HEK293 (cell line): Measurements from ENCODE around the gene PHETA1.

Source experiments
- CTCF ChIA-PET: fragments of 350-600 bp; formaldehyde crosslinking; extraction: SDS; loops from one replicate; lab custom pipeline; 2021; ENCODE audit warnings: antibody characterized with exemption; lab: Yijun Ruan, JAX
- POLR2A ChIA-PET: fragments of 300-600 bp; formaldehyde crosslinking; extraction: SDS; loops from one replicate; lab custom pipeline; 2020; ENCODE audit warnings: antibody characterized with exemption, inconsistent platforms; lab: Yijun Ruan, JAX
- H3K27ac ChIP-seq: fragments of 200-500 bp; sonication (Bioruptor generic); 2 replicates; pipeline ENCODE4 v1.5.1; 2014; ENCODE audit warnings: low read depth, low read length, control low read depth, inconsistent platforms; ENCODE audit errors: extremely low read depth
- H3K36me3 ChIP-seq, 2 experiments: fragments of 200-500 bp in 1 of 2; sonication (Bioruptor generic) in 1 of 2; 1 replicate in 1 of 2; 2 replicates in 1 of 2; pipeline ENCODE4 v1.5.1; 2014 to 2017; ENCODE audit warnings: inconsistent platforms in 2 of 2, low read length in 2 of 2; ENCODE audit not compliant: control insufficient read depth in 2 of 2, insufficient read depth in 1 of 2
- H3K4me1 ChIP-seq: fragments of 200-500 bp; sonication (Bioruptor generic); 2 replicates; pipeline ENCODE4 v1.5.1; 2014; ENCODE audit warnings: mild to moderate bottlenecking, low read length, inconsistent platforms; ENCODE audit not compliant: control insufficient read depth, insufficient read depth
- H3K4me3 ChIP-seq: 2 replicates; pipeline ENCODE4 v1.5.1; 2011; ENCODE audit warnings: low read depth, mild to moderate bottlenecking, control low read depth, low read length, moderate library complexity
- H3K9me3 ChIP-seq: fragments of 200-500 bp; sonication (Bioruptor generic); 2 replicates; pipeline ENCODE4 v1.5.1; 2014; ENCODE audit warnings: low read depth, low read length, inconsistent platforms; ENCODE audit not compliant: control insufficient read depth, insufficient read depth
- BCL11A ChIP-seq: fragments of 450-650 bp; formaldehyde crosslinking; IDR thresholded peaks from 2 replicates; pipeline ENCODE4 v1.5.1; 2016; ENCODE audit warnings: low read depth, missing biosample characterization, missing genetic modification characterization
- ELK4 ChIP-seq: IDR thresholded peaks from 2 replicates; pipeline ENCODE4 v1.6.1; 2011; ENCODE audit warnings: mild to moderate bottlenecking, low read depth, low read length, borderline replicate concordance
- FEZF1 ChIP-seq: fragments of 450-650 bp; formaldehyde crosslinking; IDR thresholded peaks from 2 replicates; pipeline ENCODE4 v1.5.1; 2016; ENCODE audit warnings: missing biosample characterization, missing genetic modification characterization
- KLF16 ChIP-seq: fragments of 450-650 bp; formaldehyde crosslinking; IDR thresholded peaks from 2 replicates; pipeline ENCODE4 v1.5.1; 2017; ENCODE audit warnings: missing biosample characterization, missing genetic modification characterization
- KLF9 ChIP-seq: fragments of 450-650 bp; formaldehyde crosslinking; IDR thresholded peaks from 2 replicates; pipeline ENCODE4 v1.5.1; 2016; ENCODE audit warnings: missing biosample characterization, missing genetic modification characterization, low read depth
- MYNN ChIP-seq: fragments of 450-650 bp; formaldehyde crosslinking; IDR thresholded peaks from 2 replicates; pipeline ENCODE4 v1.5.1; 2016; ENCODE audit warnings: missing biosample characterization, missing genetic modification characterization, borderline replicate concordance
- MZF1 ChIP-seq: fragments of 450-650 bp; formaldehyde crosslinking; IDR thresholded peaks from 2 replicates; pipeline ENCODE4 v1.5.1; 2017; ENCODE audit warnings: missing biosample characterization, missing genetic modification characterization, borderline replicate concordance
- SP7 ChIP-seq: fragments of 450-650 bp; formaldehyde crosslinking; IDR thresholded peaks from 2 replicates; pipeline ENCODE4 v1.5.1; 2016; ENCODE audit warnings: missing biosample characterization, missing genetic modification characterization
- TCF7L2 ChIP-seq: IDR thresholded peaks from 2 replicates; pipeline ENCODE4 v1.6.1; 2011; ENCODE audit warnings: low read depth, mild to moderate bottlenecking, inconsistent platforms, low read length, moderate library complexity, borderline replicate concordance
- YY1 ChIP-seq: fragments of 450-650 bp; formaldehyde crosslinking; IDR thresholded peaks from 2 replicates; pipeline ENCODE4 v1.5.1; 2018; ENCODE audit warnings: missing biosample characterization, missing genetic modification characterization
- ZBTB1 ChIP-seq: fragments of 450-650 bp; formaldehyde crosslinking; IDR thresholded peaks from 2 replicates; pipeline ENCODE4 v1.5.1; 2016; ENCODE audit warnings: missing biosample characterization, missing genetic modification characterization
- ZNF132 ChIP-seq: fragments of 450-650 bp; formaldehyde crosslinking; IDR thresholded peaks from 2 replicates; pipeline ENCODE4 v1.5.1; 2017; ENCODE audit warnings: missing biosample characterization, missing genetic modification characterization, borderline replicate concordance
- ZNF140 ChIP-seq: fragments of 450-650 bp; formaldehyde crosslinking; IDR thresholded peaks from 2 replicates; pipeline ENCODE4 v1.5.1; 2016; ENCODE audit warnings: missing biosample characterization, missing genetic modification characterization
- ZNF174 ChIP-seq: fragments of 450-650 bp; formaldehyde crosslinking; IDR thresholded peaks from 2 replicates; pipeline ENCODE4 v1.5.0; 2017; ENCODE audit warnings: missing biosample characterization, mild to moderate bottlenecking, missing genetic modification characterization
- ZNF214 ChIP-seq: fragments of 450-650 bp; formaldehyde crosslinking; IDR thresholded peaks from 2 replicates; pipeline ENCODE4 v1.5.1; 2017; ENCODE audit warnings: missing biosample characterization, mild to moderate bottlenecking, missing genetic modification characterization, borderline replicate concordance
- ZNF398 ChIP-seq: fragments of 450-650 bp; formaldehyde crosslinking; IDR thresholded peaks from 2 replicates; pipeline ENCODE4 v1.5.1; 2017; ENCODE audit warnings: missing biosample characterization, missing genetic modification characterization
- ZNF449 ChIP-seq: fragments of 450-650 bp; formaldehyde crosslinking; IDR thresholded peaks from 2 replicates; pipeline ENCODE4 v1.5.1; 2017; ENCODE audit warnings: missing biosample characterization, mild to moderate bottlenecking, missing genetic modification characterization, moderate library complexity
- ZNF585B ChIP-seq: fragments of 450-650 bp; formaldehyde crosslinking; IDR thresholded peaks from 2 replicates; pipeline ENCODE4 v1.5.1; 2016; ENCODE audit warnings: missing biosample characterization, missing genetic modification characterization
- ZSCAN16 ChIP-seq: fragments of 450-650 bp; formaldehyde crosslinking; IDR thresholded peaks from 2 replicates; pipeline ENCODE4 v1.5.1; 2016; ENCODE audit warnings: missing biosample characterization, missing genetic modification characterization
- ZSCAN30 ChIP-seq: fragments of 450-650 bp; IDR thresholded peaks from 2 replicates; pipeline ENCODE4 v1.5.1; 2018; ENCODE audit warnings: missing biosample characterization, mild to moderate bottlenecking, missing genetic modification characterization, moderate library complexity
- ZXDB ChIP-seq: fragments of 450-650 bp; formaldehyde crosslinking; IDR thresholded peaks from 2 replicates; pipeline ENCODE4 v1.5.1; 2016; ENCODE audit warnings: missing biosample characterization, missing genetic modification characterization
- TF ChIP-seq, protein P1 (sequence below): fragments of 450-650 bp; IDR thresholded peaks from 2 replicates; pipeline ENCODE4 v1.5.1; 2018; ENCODE audit warnings: missing biosample characterization, mild to moderate bottlenecking, missing genetic modification characterization
- TF ChIP-seq, protein P2 (sequence below): fragments of 450-650 bp; formaldehyde crosslinking; IDR thresholded peaks from 2 replicates; pipeline ENCODE4 v1.5.0; 2017; ENCODE audit warnings: missing biosample characterization, missing genetic modification characterization, borderline replicate concordance
- TF ChIP-seq, protein P3 (sequence below): fragments of 450-650 bp; formaldehyde crosslinking; IDR thresholded peaks from 2 replicates; pipeline ENCODE4 v1.5.1; 2016; ENCODE audit warnings: missing biosample characterization, missing genetic modification characterization

Gene PHETA1

DNA sequence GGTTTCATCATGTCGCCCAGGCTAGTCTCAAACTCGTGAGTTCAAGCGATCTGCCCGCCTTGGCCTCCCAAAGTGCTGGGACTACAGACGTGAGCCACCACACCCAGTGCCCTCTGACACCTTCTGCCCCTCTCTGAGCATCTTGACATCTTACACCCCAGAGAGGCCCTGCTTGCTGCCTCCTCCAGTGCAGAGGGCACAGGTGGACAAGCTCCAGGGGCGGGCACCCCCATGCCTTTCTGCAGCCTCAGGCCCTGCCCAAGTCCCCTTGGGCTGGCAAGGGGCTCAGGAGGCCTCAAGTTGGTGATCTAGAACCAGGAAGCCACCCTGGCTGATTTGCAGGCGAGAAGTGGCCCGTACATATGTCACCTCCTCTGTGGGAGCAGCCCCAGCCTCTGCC lies 25.6 kb upstream of the PHETA1 start:
- no peak overlapping the region for H3K4me3 ChIP-seq
- H3K9me3 ChIP-seq: no peaks in the 10 kb centered on the region
- POLR2A ChIA-PET: no interaction called here
- TF ChIP-seq ZXDB (tag by site-specific recombination) (no peak), ZNF449 (tag by site-specific recombination) (no peak), TCF7L2 (no peak), MZF1 (tag by site-specific recombination) (no peak), KLF16 (no peak), YY1 (no peak), KLF9 (no peak), MYNN (tag by site-specific recombination) (no peak), BCL11A (tag by site-specific recombination) (no peak), ZNF585B (tag by site-specific recombination) (no peak), ZBTB1 (tag by site-specific recombination) (no peak), ZSCAN16 (no peak), ZNF140 (tag by site-specific recombination) (no peak), ZNF174 (tag by site-specific recombination) (no peak)
- TF ChIP-seq, protein P1, sequence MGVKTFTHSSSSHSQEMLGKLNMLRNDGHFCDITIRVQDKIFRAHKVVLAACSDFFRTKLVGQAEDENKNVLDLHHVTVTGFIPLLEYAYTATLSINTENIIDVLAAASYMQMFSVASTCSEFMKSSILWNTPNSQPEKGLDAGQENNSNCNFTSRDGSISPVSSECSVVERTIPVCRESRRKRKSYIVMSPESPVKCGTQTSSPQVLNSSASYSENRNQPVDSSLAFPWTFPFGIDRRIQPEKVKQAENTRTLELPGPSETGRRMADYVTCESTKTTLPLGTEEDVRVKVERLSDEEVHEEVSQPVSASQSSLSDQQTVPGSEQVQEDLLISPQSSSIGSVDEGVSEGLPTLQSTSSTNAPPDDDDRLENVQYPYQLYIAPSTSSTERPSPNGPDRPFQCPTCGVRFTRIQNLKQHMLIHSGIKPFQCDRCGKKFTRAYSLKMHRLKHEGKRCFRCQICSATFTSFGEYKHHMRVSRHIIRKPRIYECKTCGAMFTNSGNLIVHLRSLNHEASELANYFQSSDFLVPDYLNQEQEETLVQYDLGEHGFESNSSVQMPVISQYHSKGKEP (tag by site-specific recombination): no peak
- TF ChIP-seq, protein P2, sequence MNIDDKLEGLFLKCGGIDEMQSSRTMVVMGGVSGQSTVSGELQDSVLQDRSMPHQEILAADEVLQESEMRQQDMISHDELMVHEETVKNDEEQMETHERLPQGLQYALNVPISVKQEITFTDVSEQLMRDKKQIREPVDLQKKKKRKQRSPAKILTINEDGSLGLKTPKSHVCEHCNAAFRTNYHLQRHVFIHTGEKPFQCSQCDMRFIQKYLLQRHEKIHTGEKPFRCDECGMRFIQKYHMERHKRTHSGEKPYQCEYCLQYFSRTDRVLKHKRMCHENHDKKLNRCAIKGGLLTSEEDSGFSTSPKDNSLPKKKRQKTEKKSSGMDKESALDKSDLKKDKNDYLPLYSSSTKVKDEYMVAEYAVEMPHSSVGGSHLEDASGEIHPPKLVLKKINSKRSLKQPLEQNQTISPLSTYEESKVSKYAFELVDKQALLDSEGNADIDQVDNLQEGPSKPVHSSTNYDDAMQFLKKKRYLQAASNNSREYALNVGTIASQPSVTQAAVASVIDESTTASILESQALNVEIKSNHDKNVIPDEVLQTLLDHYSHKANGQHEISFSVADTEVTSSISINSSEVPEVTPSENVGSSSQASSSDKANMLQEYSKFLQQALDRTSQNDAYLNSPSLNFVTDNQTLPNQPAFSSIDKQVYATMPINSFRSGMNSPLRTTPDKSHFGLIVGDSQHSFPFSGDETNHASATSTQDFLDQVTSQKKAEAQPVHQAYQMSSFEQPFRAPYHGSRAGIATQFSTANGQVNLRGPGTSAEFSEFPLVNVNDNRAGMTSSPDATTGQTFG: no peak
- TF ChIP-seq, all 188 proteins: peak for 0
- H3K4me1 ChIP-seq: no peaks in the 10 kb centered on the region
- no peaks in the 10 kb centered on the region for H3K36me3 ChIP-seq
- no peak overlapping the region for H3K27ac ChIP-seq
- CTCF ChIA-PET: interaction anchor here (3.0 kb wide), 1 partner anchor 279 kb away, joined by 24 read pairs; no protein-coding TSS in a partner anchor

GRCh38 chr12:111393700-111394300 lies 24.9 kb upstream of the PHETA1 start:
- Histone ChIP-seq H3K4me3 (no peak overlapping the region), H3K27ac (no peak overlapping the region), H3K4me1 (no peaks in the 10 kb centered on the region), H3K36me3 (no peaks in the 10 kb centered on the region), H3K9me3 (no peaks in the 10 kb centered on the region)
- ChIA-PET POLR2A (no interaction called here), CTCF (no interaction called here)
- TF ChIP-seq ZNF398 (no peak), SP7 (tag by site-specific recombination) (no peak), ZNF132 (tag by site-specific recombination) (no peak), FEZF1 (no peak), ZSCAN30 (tag by site-specific recombination) (no peak), ELK4 (no peak), ZNF214 (no peak)
- TF ChIP-seq, protein P3, sequence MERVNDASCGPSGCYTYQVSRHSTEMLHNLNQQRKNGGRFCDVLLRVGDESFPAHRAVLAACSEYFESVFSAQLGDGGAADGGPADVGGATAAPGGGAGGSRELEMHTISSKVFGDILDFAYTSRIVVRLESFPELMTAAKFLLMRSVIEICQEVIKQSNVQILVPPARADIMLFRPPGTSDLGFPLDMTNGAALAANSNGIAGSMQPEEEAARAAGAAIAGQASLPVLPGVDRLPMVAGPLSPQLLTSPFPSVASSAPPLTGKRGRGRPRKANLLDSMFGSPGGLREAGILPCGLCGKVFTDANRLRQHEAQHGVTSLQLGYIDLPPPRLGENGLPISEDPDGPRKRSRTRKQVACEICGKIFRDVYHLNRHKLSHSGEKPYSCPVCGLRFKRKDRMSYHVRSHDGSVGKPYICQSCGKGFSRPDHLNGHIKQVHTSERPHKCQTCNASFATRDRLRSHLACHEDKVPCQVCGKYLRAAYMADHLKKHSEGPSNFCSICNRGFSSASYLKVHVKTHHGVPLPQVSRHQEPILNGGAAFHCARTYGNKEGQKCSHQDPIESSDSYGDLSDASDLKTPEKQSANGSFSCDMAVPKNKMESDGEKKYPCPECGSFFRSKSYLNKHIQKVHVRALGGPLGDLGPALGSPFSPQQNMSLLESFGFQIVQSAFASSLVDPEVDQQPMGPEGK (tag by site-specific recombination): no peak
